ELR (cell line): ENCODE results near the gene CLDN16.

Experiments
- DNase-seq: peaks from one replicate; pipeline ENCODE4 v3.0.0-alpha.2; 2015; ENCODE audit warnings: low read depth

Gene CLDN16

GRCh38 chr3:190380184-190380583 lies 7.8 kb upstream of the CLDN16 start:
- DNase-seq = no peak

GRCh38 chr3:190381441-190381840 lies 6.5 kb upstream of the CLDN16 start:
- DNase-seq = peak; percentile 19

- peak; percentile 64 for DNase-seq
Measured at GRCh38 chr3:190382082-190382481, 5.9 kb upstream of the CLDN16 start.

GRCh38 chr3:190384309-190384756 lies 3.6 kb upstream of the CLDN16 start:
- DNase-seq = peak; percentile 75

- peak; percentile 99 for DNase-seq
Measured at GRCh38 chr3:190385731-190386688, 2.0 kb upstream of the CLDN16 start.

GRCh38 chr3:190388703-190389102 lies 740 bp downstream of the CLDN16 start:
- no peak for DNase-seq

- no peak for DNase-seq
Measured at GRCh38 chr3:190396001-190396400, 8.0 kb downstream of the CLDN16 start.

GRCh38 chr3:190397889-190398288 lies 9.9 kb downstream of the CLDN16 start:
- DNase-seq = no peak

- DNase-seq = no peak
Measured at GRCh38 chr3:190399677-190400076, 11.7 kb downstream of the CLDN16 start.

- DNase-seq = peak; percentile 15
Measured at GRCh38 chr3:190401963-190402362, 14.0 kb downstream of the CLDN16 start.

GRCh38 chr3:190404715-190405114 lies 16.8 kb downstream of the CLDN16 start:
- no peak for DNase-seq

- DNase-seq = no peak
Measured at GRCh38 chr3:190414297-190414696, 26.3 kb downstream of the CLDN16 start.

- no peak for DNase-seq
Measured at GRCh38 chr3:190424108-190424477, 36.1 kb downstream of the CLDN16 start.

- peak; percentile 85 for DNase-seq
Measured at GRCh38 chr3:190424478-190425439, 36.8 kb downstream of the CLDN16 start.

- no peak for DNase-seq
Measured at GRCh38 chr3:190425833-190426232, 37.9 kb downstream of the CLDN16 start.

- no peak for DNase-seq
Measured at GRCh38 chr3:190426806-190427507, 39.0 kb downstream of the CLDN16 start.

- peak; percentile 47 for DNase-seq
Measured at GRCh38 chr3:190429681-190430080, 41.7 kb downstream of the CLDN16 start.

GRCh38 chr3:190430906-190431305 lies 42.9 kb downstream of the CLDN16 start:
- no peak for DNase-seq

- peak; percentile 44 for DNase-seq
Measured at GRCh38 chr3:190432216-190432615, 44.3 kb downstream of the CLDN16 start.

- DNase-seq = no peak
Measured at GRCh38 chr3:190433626-190434025, 45.7 kb downstream of the CLDN16 start.

- peak; percentile 13 for DNase-seq
Measured at GRCh38 chr3:190435618-190436017, 47.7 kb downstream of the CLDN16 start.

GRCh38 chr3:190436331-190436730 lies 48.4 kb downstream of the CLDN16 start:
- no peak for DNase-seq
